HCT116 (cell line): ENCODE measurements around the gene LCN10. TPM values are rescaled to one million over a fixed set of nuclear protein-coding genes. Genes with fewer than 3 reads are reported as not detected.

Source experiments
- ATAC-seq: fragments of 200-7000 bp; cut with Tn5 transposase; 2 replicates; pipeline ENCODE4 v1.9.1; 2020; ENCODE audit warnings: mild to moderate bottlenecking, moderate library complexity
- BruUV-seq: library from RNA; stranded (reverse); fragments of 400-500 nt; replicated peaks from 2 replicates; lab custom pipeline; 2021; lab: Mats Ljungman, UMichigan
- CTCF ChIA-PET: fragments of 300-600 bp; sonication (Branson Sonifier 250); formaldehyde crosslinking; loops from one replicate; lab custom pipeline; 2021; ENCODE audit warnings: antibody characterized with exemption; lab: Charles Lee
- POLR2A ChIA-PET: fragments of 300-600, 350-600 bp; sonication (Branson Sonifier 250); formaldehyde crosslinking; loops from one replicate; lab custom pipeline; 2021; ENCODE audit warnings: antibody characterized with exemption; lab: Charles Lee
- RAD21 ChIA-PET, 2 experiments: fragments of 300-600 bp; sonication (Branson Sonifier 250); formaldehyde crosslinking; loops; one replicate each; lab custom pipeline; 2023; ENCODE audit warnings: low total read pairs in 2 of 2; ENCODE audit not compliant: uncharacterized antibody in 2 of 2, unreplicated experiment in 2 of 2, low non-redundant PET in 1 of 2; lab: Charles Lee
- DNase-seq: peaks from one replicate; pipeline ENCODE4 v3.0.0-alpha.2; 2010; ENCODE audit warnings: low read depth, low spot score
- H2AFZ ChIP-seq: fragments of 200-600 bp; shearing (Covaris generic), sonication (generic); 2 replicates; pipeline ENCODE4 v1.6.1; 2017; ENCODE audit warnings: low read depth, mixed run types, mixed read lengths, antibody characterized with exemption, low read length; ENCODE audit not compliant: poor library complexity, severe bottlenecking
- H3K27ac ChIP-seq: 2 replicates; pipeline ENCODE4 v1.5.1; 2012; ENCODE audit warnings: low read depth, low read length
- H3K27me3 ChIP-seq: fragments of 200-600 bp; sonication (generic); 2 replicates; pipeline ENCODE4 v1.6.1; 2016; ENCODE audit warnings: mixed run types, low read length, mixed read lengths; ENCODE audit not compliant: insufficient read depth
- H3K36me3 ChIP-seq, 2 experiments: fragments of 200-500 bp in 1 of 2; fragments of 200-600 bp in 1 of 2; sonication (Bioruptor generic) in 1 of 2; sonication (generic) in 1 of 2; 2 replicates each; pipeline versions ENCODE4 v1.5.1 to v1.6.1; 2014 to 2016; ENCODE audit warnings: low read length in 2 of 2, inconsistent platforms in 1 of 2, mixed read lengths in 1 of 2, mixed run types in 1 of 2; ENCODE audit not compliant: insufficient read depth in 2 of 2, control insufficient read depth in 1 of 2
- H3K4me1 ChIP-seq, 2 experiments: fragments of 200-600 bp in 1 of 2; sonication (generic) in 1 of 2; 2 replicates each; pipeline versions ENCODE4 v1.5.1 to v1.6.1; 2012 to 2017; ENCODE audit warnings: low read length in 2 of 2, inconsistent platforms in 1 of 2, mild to moderate bottlenecking in 1 of 2, mixed read lengths in 1 of 2, mixed run types in 1 of 2, moderate library complexity in 1 of 2; ENCODE audit not compliant: insufficient read depth in 2 of 2, control insufficient read depth in 1 of 2
- H3K4me2 ChIP-seq: fragments of 200-600 bp; sonication (generic); 2 replicates; pipeline ENCODE4 v1.6.1; 2017; ENCODE audit warnings: mixed run types, low read length, mixed read lengths
- H3K4me3 ChIP-seq, 2 experiments: fragments of 200-600 bp in 1 of 2; sonication (generic) in 1 of 2; replicated peaks in 1 of 2; 2 replicates each; pipeline ENCODE4 v1.5.1; 2011 to 2016; ENCODE audit warnings: low read length in 2 of 2, control low read depth in 1 of 2, low read depth in 1 of 2, mild to moderate bottlenecking in 1 of 2, mixed read lengths in 1 of 2, mixed run types in 1 of 2
- H3K79me2 ChIP-seq: fragments of 200-600 bp; sonication (generic); 2 replicates; pipeline ENCODE4 v1.6.1; 2017; ENCODE audit warnings: mild to moderate bottlenecking, mixed run types, low read length, moderate library complexity, mixed read lengths; ENCODE audit not compliant: insufficient read depth
- H3K9ac ChIP-seq: fragments of 200-600 bp; sonication (generic); 2 replicates; pipeline ENCODE4 v1.6.1; 2016; ENCODE audit warnings: low read length, mixed read lengths
- H3K9me2 ChIP-seq: fragments of 200-600 bp; sonication (generic), shearing (Covaris generic); 2 replicates; pipeline ENCODE4 v1.6.1; 2017; ENCODE audit warnings: mixed run types, mild to moderate bottlenecking, moderate library complexity; ENCODE audit not compliant: insufficient read depth
- H3K9me3 ChIP-seq, 2 experiments: fragments of 200-500 bp in 1 of 2; fragments of 200-600 bp in 1 of 2; sonication (Bioruptor generic) in 1 of 2; sonication (generic) in 1 of 2; 2 replicates each; pipeline ENCODE4 v1.6.1; 2014 to 2017; ENCODE audit warnings: low read length in 2 of 2, mixed read lengths in 2 of 2, inconsistent platforms in 1 of 2, low read depth in 1 of 2, mild to moderate bottlenecking in 1 of 2, mixed run types in 1 of 2, moderate library complexity in 1 of 2; ENCODE audit not compliant: control insufficient read depth in 1 of 2, insufficient read depth in 1 of 2
- H4K20me1 ChIP-seq: fragments of 200-600 bp; sonication (generic), shearing (Covaris generic); 2 replicates; pipeline ENCODE4 v1.6.1; 2017; ENCODE audit warnings: mixed run types, mild to moderate bottlenecking, moderate library complexity; ENCODE audit not compliant: insufficient read depth
- CBX3 ChIP-seq: IDR thresholded peaks from 2 replicates; pipeline ENCODE4 v1.6.1; 2012; ENCODE audit warnings: low read depth
- EGR1 ChIP-seq: IDR thresholded peaks from 2 replicates; pipeline ENCODE4 v1.6.1; 2012; ENCODE audit warnings: low read depth
- ELF1 ChIP-seq: IDR thresholded peaks from 2 replicates; pipeline ENCODE4 v1.6.1; 2012; ENCODE audit warnings: low read depth, borderline replicate concordance
- FOSL1 ChIP-seq: IDR thresholded peaks from 2 replicates; pipeline ENCODE4 v1.6.1; 2012; ENCODE audit warnings: low read depth
- JUND ChIP-seq: IDR thresholded peaks from 2 replicates; pipeline ENCODE4 v1.6.1; 2012
- POLR2A ChIP-seq: IDR thresholded peaks from 2 replicates; pipeline ENCODE4 v1.7.0; 2011; ENCODE audit warnings: borderline replicate concordance; ENCODE audit not compliant: insufficient read depth, insufficient read length; ENCODE audit errors: extremely low read depth
- POLR2AphosphoS5 ChIP-seq: IDR thresholded peaks from 2 replicates; pipeline ENCODE4 v1.6.1; 2011; ENCODE audit warnings: mild to moderate bottlenecking, low read depth, low read length, moderate library complexity
- SIN3A ChIP-seq: IDR thresholded peaks from 2 replicates; pipeline ENCODE4 v1.6.1; 2012; ENCODE audit warnings: low read depth
- SRF ChIP-seq: IDR thresholded peaks from 2 replicates; pipeline ENCODE4 v1.6.1; 2012; ENCODE audit warnings: low read depth
- TCF7L2 ChIP-seq: IDR thresholded peaks from 2 replicates; pipeline ENCODE4 v1.7.0; 2011; ENCODE audit warnings: borderline replicate concordance, inconsistent platforms; ENCODE audit not compliant: insufficient read depth, insufficient read length; ENCODE audit errors: extremely low read depth
- ZFX ChIP-seq: fragments of 450-650 bp; IDR thresholded peaks from 2 replicates; pipeline ENCODE4 v1.6.1; 2017
- intact Hi-C: fragments of 100-400 bp; cut with micrococcal nuclease; formaldehyde crosslinking; loops from 2 replicates; pipeline ENCODE4 v1.10.0; 2022
- total RNA-seq: library from RNA; stranded (reverse); gene quantifications from one replicate; pipeline ENCODE4 v1.2.1, GENCODE V29; 2021; ENCODE audit not compliant: unreplicated experiment
- TF ChIP-seq, protein P1 (sequence below): IDR thresholded peaks from 2 replicates; pipeline ENCODE4 v1.6.1; 2011; ENCODE audit warnings: mild to moderate bottlenecking, low read length, moderate library complexity; ENCODE audit not compliant: insufficient replicate concordance; ENCODE audit errors: extremely low read depth
- TF ChIP-seq, protein P2 (sequence below), 3 experiments: fragments of 200-600 bp in 1 of 3; sonication (generic) in 1 of 3; IDR thresholded peaks in 2 of 3; conservative IDR thresholded peaks in 1 of 3; 2 replicates each; pipeline ENCODE4 v1.5.1; 2012 to 2017; ENCODE audit warnings: low read depth in 2 of 3, low read length in 2 of 3, antibody characterized with exemption in 1 of 3, borderline replicate concordance in 1 of 3, control low read depth in 1 of 3, mild to moderate bottlenecking in 1 of 3, mixed read lengths in 1 of 3, mixed run types in 1 of 3, moderate library complexity in 1 of 3; ENCODE audit not compliant: insufficient read depth in 1 of 3

Gene LCN10
- total RNA-seq, 1 experiment from 2014 or later, result not detected

DNA sequence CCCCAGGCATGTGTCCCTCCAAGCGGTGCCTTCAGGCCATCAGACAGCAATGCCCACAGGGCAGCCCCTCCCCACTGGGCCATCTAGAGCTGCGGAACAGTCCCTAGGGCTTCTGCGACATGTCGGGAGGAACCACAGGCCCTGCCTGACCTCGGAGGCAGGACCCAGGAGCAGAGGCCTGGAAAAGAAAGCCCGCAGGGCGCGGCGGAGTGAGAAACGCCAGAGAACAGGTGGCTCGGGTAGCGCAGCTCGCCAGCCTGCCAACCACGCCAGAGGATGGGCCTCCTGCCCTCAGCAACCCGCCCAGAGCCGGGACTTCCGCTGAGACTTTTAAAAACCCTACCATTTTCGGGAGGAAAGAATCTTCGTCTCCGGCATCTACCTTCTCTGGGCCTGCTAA, 14.6 kb upstream of the LCN10 start:
- ChIA-PET CTCF (interaction anchor here (1.1 kb wide), 1 partner anchor 34 kb away, joined by 3 read pairs; no protein-coding TSS in a partner anchor), POLR2A (no interaction called here), RAD21 (no interaction called here)
- no peak overlapping the region for H3K27ac ChIP-seq
- intact Hi-C loops, result no loop called here
- no peaks in the 10 kb centered on the region for H3K27me3 ChIP-seq
- peaks cover under 1 to 10% of the 10 kb centered on the region in 2 experiments; a peak in 3 of 4 replicates for H3K9me3 ChIP-seq
- BruUV-seq, result no TSS peak
- DNase-seq (no peak), ATAC-seq (no peak)
- no peak overlapping the region for H3K9ac ChIP-seq
- no peaks in the 10 kb centered on the region for H3K9me2 ChIP-seq
- no peak overlapping the region for H3K4me2 ChIP-seq
- no peaks in the 10 kb centered on the region for H3K79me2 ChIP-seq
- TF ChIP-seq FOSL1 (no peak), ZFX (no peak)
- H3K4me1 ChIP-seq, result peaks cover 8 to 14% of the 10 kb centered on the region in 2 experiments; a peak in 3 of 4 replicates
- no peaks in the 10 kb centered on the region for H3K36me3 ChIP-seq
- H2AFZ ChIP-seq, result no peak overlapping the region
- no peaks in the 10 kb centered on the region for H4K20me1 ChIP-seq
- no peak overlapping the region for H3K4me3 ChIP-seq

DNA sequence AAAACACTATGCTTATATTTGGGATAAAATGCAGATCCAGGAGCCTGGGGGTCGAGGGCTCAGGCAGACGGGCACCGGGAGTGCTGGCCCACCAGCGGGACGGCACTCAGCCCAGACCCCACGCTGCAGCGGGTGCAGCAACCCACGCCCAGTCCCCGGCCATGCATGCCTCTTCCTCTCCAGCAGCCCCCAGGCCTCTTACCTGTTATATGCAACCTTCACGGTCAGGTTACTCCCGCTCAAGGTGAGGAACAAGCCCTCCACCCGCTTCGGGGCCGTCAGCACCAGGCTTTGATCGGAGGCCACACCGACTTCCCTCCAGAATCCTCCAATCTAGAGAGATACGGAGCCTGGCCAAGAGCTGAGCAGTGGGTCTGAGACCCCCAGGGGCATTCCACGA, 14.1 kb upstream of the LCN10 start:
- CTCF ChIA-PET, result no interaction called here
- no peak overlapping the region for H3K4me2 ChIP-seq
- H3K27me3 ChIP-seq, result no peaks in the 10 kb centered on the region
- H2AFZ ChIP-seq, result no peak overlapping the region
- BruUV-seq, result no TSS peak
- POLR2A ChIA-PET, result no interaction called here
- no peaks in the 10 kb centered on the region for H4K20me1 ChIP-seq
- intact Hi-C loops, result no loop called here
- no peak overlapping the region for H3K4me3 ChIP-seq
- TF ChIP-seq POLR2A, result no peak
- no peak for TF ChIP-seq JUND
- TF ChIP-seq SIN3A, result no peak
- no peak for TF ChIP-seq POLR2AphosphoS5
- no peak for TF ChIP-seq ELF1
- no peak for TF ChIP-seq EGR1
- no peak for TF ChIP-seq TCF7L2
- TF ChIP-seq, protein P1, sequence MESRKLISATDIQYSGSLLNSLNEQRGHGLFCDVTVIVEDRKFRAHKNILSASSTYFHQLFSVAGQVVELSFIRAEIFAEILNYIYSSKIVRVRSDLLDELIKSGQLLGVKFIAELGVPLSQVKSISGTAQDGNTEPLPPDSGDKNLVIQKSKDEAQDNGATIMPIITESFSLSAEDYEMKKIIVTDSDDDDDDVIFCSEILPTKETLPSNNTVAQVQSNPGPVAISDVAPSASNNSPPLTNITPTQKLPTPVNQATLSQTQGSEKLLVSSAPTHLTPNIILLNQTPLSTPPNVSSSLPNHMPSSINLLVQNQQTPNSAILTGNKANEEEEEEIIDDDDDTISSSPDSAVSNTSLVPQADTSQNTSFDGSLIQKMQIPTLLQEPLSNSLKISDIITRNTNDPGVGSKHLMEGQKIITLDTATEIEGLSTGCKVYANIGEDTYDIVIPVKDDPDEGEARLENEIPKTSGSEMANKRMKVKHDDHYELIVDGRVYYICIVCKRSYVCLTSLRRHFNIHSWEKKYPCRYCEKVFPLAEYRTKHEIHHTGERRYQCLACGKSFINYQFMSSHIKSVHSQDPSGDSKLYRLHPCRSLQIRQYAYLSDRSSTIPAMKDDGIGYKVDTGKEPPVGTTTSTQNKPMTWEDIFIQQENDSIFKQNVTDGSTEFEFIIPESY, result no peak
- TF ChIP-seq, protein P2, sequence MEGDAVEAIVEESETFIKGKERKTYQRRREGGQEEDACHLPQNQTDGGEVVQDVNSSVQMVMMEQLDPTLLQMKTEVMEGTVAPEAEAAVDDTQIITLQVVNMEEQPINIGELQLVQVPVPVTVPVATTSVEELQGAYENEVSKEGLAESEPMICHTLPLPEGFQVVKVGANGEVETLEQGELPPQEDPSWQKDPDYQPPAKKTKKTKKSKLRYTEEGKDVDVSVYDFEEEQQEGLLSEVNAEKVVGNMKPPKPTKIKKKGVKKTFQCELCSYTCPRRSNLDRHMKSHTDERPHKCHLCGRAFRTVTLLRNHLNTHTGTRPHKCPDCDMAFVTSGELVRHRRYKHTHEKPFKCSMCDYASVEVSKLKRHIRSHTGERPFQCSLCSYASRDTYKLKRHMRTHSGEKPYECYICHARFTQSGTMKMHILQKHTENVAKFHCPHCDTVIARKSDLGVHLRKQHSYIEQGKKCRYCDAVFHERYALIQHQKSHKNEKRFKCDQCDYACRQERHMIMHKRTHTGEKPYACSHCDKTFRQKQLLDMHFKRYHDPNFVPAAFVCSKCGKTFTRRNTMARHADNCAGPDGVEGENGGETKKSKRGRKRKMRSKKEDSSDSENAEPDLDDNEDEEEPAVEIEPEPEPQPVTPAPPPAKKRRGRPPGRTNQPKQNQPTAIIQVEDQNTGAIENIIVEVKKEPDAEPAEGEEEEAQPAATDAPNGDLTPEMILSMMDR (IDR thresholded peaks at IDR 0.05 in 2 of 3, conservative IDR thresholded peaks at IDR 0.05 in 1 of 3; ENCODE audit: borderline replicate concordance in 1 of 3, insufficient read depth in 1 of 3, low read depth in 2 of 3, low read length in 2 of 3), result no peak
- TF ChIP-seq CBX3, result no peak
- TF ChIP-seq SRF, result no peak
- H3K36me3 ChIP-seq, result no peaks in the 10 kb centered on the region
- no peak overlapping the region for H3K9ac ChIP-seq
- H3K9me3 ChIP-seq, result peaks cover 4 to 15% of the 10 kb centered on the region in 2 experiments; a peak in 3 of 4 replicates
- no peak for ATAC-seq
- H3K9me2 ChIP-seq, result no peaks in the 10 kb centered on the region
- DNase-seq, result no peak
- peaks cover 6 to 12% of the 10 kb centered on the region in 2 experiments; a peak in 3 of 4 replicates for H3K4me1 ChIP-seq
- H3K27ac ChIP-seq, result no peak overlapping the region
- no peaks in the 10 kb centered on the region for H3K79me2 ChIP-seq
- RAD21 ChIA-PET, result no interaction called here
